SK-N-SH (cell line): ENCODE results near the gene DERL2. TPM values are rescaled to one million over a fixed set of nuclear protein-coding genes. Genes with fewer than 3 reads are reported as not detected.

Experiments used
- CTCF ChIA-PET: fragments of 300-600, 350-600 bp; formaldehyde crosslinking; extraction: SDS; loops from one replicate; lab custom pipeline; 2021; lab: Yijun Ruan, JAX
- POLR2A ChIA-PET: fragments of 350-600 bp; sonication (Branson Sonifier 250); formaldehyde crosslinking; extraction: SDS; loops from one replicate; lab custom pipeline; 2020; ENCODE audit warnings: antibody characterized with exemption, inconsistent platforms; lab: Yijun Ruan, JAX
- DNase-seq: peaks from one replicate; pipeline ENCODE4 v3.0.0; 2012
- H2AFZ ChIP-seq: fragments of 200-600 bp; sonication (generic); 2 replicates; pipeline ENCODE4 v1.8.1; 2016; ENCODE audit warnings: antibody characterized with exemption, mild to moderate bottlenecking, low read depth
- H3F3A ChIP-seq: fragments of 200-600 bp; sonication (generic); replicated peaks from 2 replicates; pipeline ENCODE3; 2016; ENCODE audit warnings: antibody characterized with exemption, mild to moderate bottlenecking; ENCODE audit not compliant: insufficient read depth
- H3K27ac ChIP-seq, 2 experiments: fragments of 200-500 bp in 1 of 2; fragments of 200-600 bp in 1 of 2; sonication (Bioruptor generic) in 1 of 2; sonication (generic), shearing (Covaris generic) in 1 of 2; 2 replicates each; pipeline versions ENCODE4 v1.5.1 to v1.6.1; 2014 to 2016; ENCODE audit warnings: low read depth in 2 of 2, inconsistent platforms in 1 of 2, low read length in 1 of 2, mild to moderate bottlenecking in 1 of 2, mixed read lengths in 1 of 2
- H3K27me3 ChIP-seq: fragments of 200-600 bp; sonication (generic), shearing (Covaris generic); 2 replicates; pipeline ENCODE4 v1.6.1; 2016; ENCODE audit warnings: mixed run types; ENCODE audit not compliant: insufficient read depth
- H3K36me3 ChIP-seq, 2 experiments: fragments of 200-500 bp in 1 of 2; fragments of 200-600 bp in 1 of 2; sonication (Bioruptor generic) in 1 of 2; sonication (generic) in 1 of 2; replicated peaks in 1 of 2; 2 replicates each; pipeline versions ENCODE3 to v1.5.1; 2014 to 2016; ENCODE audit warnings: low read length in 1 of 2, mild to moderate bottlenecking in 1 of 2; ENCODE audit not compliant: insufficient read depth in 2 of 2, control insufficient read depth in 1 of 2
- H3K4me1 ChIP-seq, 2 experiments: fragments of 200-500 bp in 1 of 2; fragments of 200-600 bp in 1 of 2; sonication (Bioruptor generic) in 1 of 2; sonication (generic), shearing (Covaris generic) in 1 of 2; 2 replicates each; pipeline versions ENCODE4 v1.5.1 to v1.6.1; 2014 to 2016; ENCODE audit warnings: low read depth in 1 of 2, low read length in 1 of 2, mixed run types in 1 of 2; ENCODE audit not compliant: insufficient read depth in 2 of 2, control insufficient read depth in 1 of 2
- H3K4me2 ChIP-seq: fragments of 200-600 bp; sonication (generic), shearing (Covaris generic); 2 replicates; pipeline ENCODE4 v1.6.1; 2017; ENCODE audit warnings: mixed run types
- H3K4me3 ChIP-seq, 2 experiments: fragments of 200-500 bp in 1 of 2; fragments of 200-600 bp in 1 of 2; sonication (Bioruptor generic) in 1 of 2; sonication (generic), shearing (Covaris generic) in 1 of 2; 2 replicates each; pipeline versions ENCODE4 v1.5.1 to v1.8.1; 2014 to 2016; ENCODE audit warnings: low read depth in 2 of 2, inconsistent platforms in 1 of 2, low read length in 1 of 2, mild to moderate bottlenecking in 1 of 2, mixed read lengths in 1 of 2, moderate library complexity in 1 of 2
- H3K79me2 ChIP-seq: fragments of 200-600 bp; sonication (generic); 2 replicates; pipeline ENCODE4 v1.8.1; 2017; ENCODE audit warnings: mild to moderate bottlenecking; ENCODE audit not compliant: insufficient read depth
- H3K9ac ChIP-seq: fragments of 200-600 bp; sonication (generic); 2 replicates; pipeline ENCODE4 v1.6.1; 2017; ENCODE audit warnings: mixed run types
- H3K9me2 ChIP-seq: fragments of 200-600 bp; sonication (generic); 2 replicates; pipeline ENCODE4 v1.6.1; 2017; ENCODE audit warnings: mixed run types
- H3K9me3 ChIP-seq: fragments of 200-600 bp; sonication (generic); 2 replicates; pipeline ENCODE4 v1.6.1; 2017; ENCODE audit warnings: mixed run types, mild to moderate bottlenecking, moderate library complexity
- H4K20me1 ChIP-seq: fragments of 200-600 bp; sonication (generic); 2 replicates; pipeline ENCODE4 v1.6.1; 2017; ENCODE audit warnings: mild to moderate bottlenecking, mixed run types; ENCODE audit not compliant: insufficient read depth
- CHD2 ChIP-seq: fragments of 150-350 bp; IDR thresholded peaks from 2 replicates; pipeline ENCODE4 v1.6.1; 2018; ENCODE audit warnings: low read length; ENCODE audit not compliant: partially characterized antibody
- CTCF ChIP-seq: fragments of 200-600 bp; sonication (generic); IDR thresholded peaks from 2 replicates; pipeline ENCODE4 v1.6.1; 2017; ENCODE audit warnings: antibody characterized with exemption, mild to moderate bottlenecking, moderate library complexity
- EP300 ChIP-seq, 2 experiments: IDR thresholded peaks; 2 replicates each; pipeline versions ENCODE4 v1.4.0 to v1.6.1; 2012; ENCODE audit warnings: borderline replicate concordance in 1 of 2, low read depth in 1 of 2, low read length in 1 of 2
- EZH2phosphoT487 ChIP-seq: fragments of 200-600 bp; sonication (generic); IDR thresholded peaks from 2 replicates; pipeline ENCODE4 v1.6.1; 2017; ENCODE audit warnings: low read depth, mixed run types, mild to moderate bottlenecking, antibody characterized with exemption, moderate library complexity, borderline replicate concordance
- FOSL2 ChIP-seq: IDR thresholded peaks from 2 replicates; pipeline ENCODE4 v1.4.0; 2012; ENCODE audit warnings: low read depth, mild to moderate bottlenecking, moderate library complexity, borderline replicate concordance
- FOXJ3 ChIP-seq: sonication (generic); formaldehyde crosslinking; IDR thresholded peaks from 2 replicates; pipeline ENCODE4 v1.5.1; 2020; ENCODE audit warnings: mild to moderate bottlenecking, missing genetic modification reagents
- FOXM1 ChIP-seq: IDR thresholded peaks from 2 replicates; pipeline ENCODE4 v1.4.0; 2012; ENCODE audit warnings: low read depth, mild to moderate bottlenecking
- GABPA ChIP-seq: IDR thresholded peaks from 2 replicates; pipeline ENCODE4 v1.4.0; 2012; ENCODE audit warnings: low read depth, mild to moderate bottlenecking
- JUND ChIP-seq: IDR thresholded peaks from 2 replicates; pipeline ENCODE4 v1.4.0; 2012
- MAX ChIP-seq: IDR thresholded peaks from 2 replicates; pipeline ENCODE4 v1.4.0; 2012; ENCODE audit warnings: low read depth
- NFIC ChIP-seq: IDR thresholded peaks from 2 replicates; pipeline ENCODE4 v1.4.0; 2012; ENCODE audit warnings: borderline replicate concordance
- POLR2AphosphoS5 ChIP-seq: IDR thresholded peaks from 2 replicates; pipeline ENCODE4 v1.6.1; 2012; ENCODE audit warnings: low read depth, low read length
- RAD21 ChIP-seq: IDR thresholded peaks from 2 replicates; pipeline ENCODE4 v1.6.1; 2012; ENCODE audit warnings: mild to moderate bottlenecking, low read length
- REST ChIP-seq: IDR thresholded peaks from 2 replicates; pipeline ENCODE4 v1.6.1; 2012; ENCODE audit warnings: mild to moderate bottlenecking, low read depth, low read length, moderate library complexity
- SIN3A ChIP-seq: IDR thresholded peaks from 2 replicates; pipeline ENCODE4 v1.6.1; 2012; ENCODE audit warnings: low read depth, mild to moderate bottlenecking, low read length, moderate library complexity, borderline replicate concordance
- SMC3 ChIP-seq: IDR thresholded peaks from 2 replicates; pipeline ENCODE4 v1.6.1; 2012; ENCODE audit warnings: low read depth, low read length, improper control_type of control experiment
- TEAD4 ChIP-seq: IDR thresholded peaks from 2 replicates; pipeline ENCODE4 v1.4.0; 2012; ENCODE audit warnings: mild to moderate bottlenecking, borderline replicate concordance; ENCODE audit not compliant: insufficient read depth
- USF1 ChIP-seq: IDR thresholded peaks from 2 replicates; pipeline ENCODE4 v1.4.0; 2012; ENCODE audit warnings: low read depth, borderline replicate concordance
- USF2 ChIP-seq: fragments of 150-350 bp; IDR thresholded peaks from 2 replicates; pipeline ENCODE4 v1.6.1; 2017; ENCODE audit warnings: antibody characterized with exemption, low read length, low read depth, borderline replicate concordance
- WGBS: methylation state at CpG from one replicate; pipeline ENCODE4 v1.1.6; 2017; ENCODE audit warnings: low lambda C conversion rate; 5-methylcytosine and 5-hydroxymethylcytosine counted together
- polyA plus RNA-seq, 3 experiments: library from polyadenylated mRNA; depleted of rRNA; stranded (reverse); fragments of >200 nt; gene quantifications; 2 replicates each; pipeline ENCODE4 v1.2.3, GENCODE V29; 2012

Gene DERL2
- polyA plus RNA-seq, 1 of the 3 experiments (the other 2 are of a cell fraction) = 42.5 TPM

GRCh38 chr17:5429191-5429887, 56.6 kb downstream of the DERL2 start:
- Histone ChIP-seq H3K27me3 (no peaks in the 10 kb centered on the region), H3K9ac (no peak overlapping the region), H3K9me2 (no peaks in the 10 kb centered on the region), H3K4me1 (no peaks in the 10 kb centered on the region), H4K20me1 (no peaks in the 10 kb centered on the region), H3K4me3 (no peak overlapping the region), H3K36me3 (peaks cover 76 to 81% of the 10 kb centered on the region in 2 experiments), H3F3A (peaks cover 17% of the 10 kb centered on the region), H2AFZ (no peak overlapping the region), H3K4me2 (no peak overlapping the region), H3K9me3 (no peaks in the 10 kb centered on the region), H3K27ac (no peak overlapping the region)
- WGBS = 87% methylated on average over 3 of the region's 3 CpGs
- CTCF ChIA-PET = interaction anchor here (9.4 kb wide), 1 partner anchor 9 kb away, joined by 84 read pairs; the partner anchor contains the start of gene C1QBP
- POLR2A ChIA-PET = interaction anchor here (1.4 to 2.6 kb wide), 2 partner anchors 10 kb away, joined by 5 to 7 read pairs; partner anchors contain the start of genes C1QBP, NUP88 and RPAIN
- no peak for DNase-seq
- no peak for TF ChIP-seq SIN3A
- no peak for TF ChIP-seq RAD21
- no peak for TF ChIP-seq USF2
- no peak for TF ChIP-seq FOXJ3 (CRISPR knock-in tag)
- no peak for TF ChIP-seq JUND
- no peak for TF ChIP-seq EP300 (IDR thresholded peaks at IDR 0.05; ENCODE audit: borderline replicate concordance in 1 of 2, low read depth in 1 of 2, low read length in 1 of 2)
- TF ChIP-seq, all 33 proteins: peak for 0
- H3K79me2 ChIP-seq = peaks cover 9% of the 10 kb centered on the region; the same call in 1 of the 2 replicates

DNA sequence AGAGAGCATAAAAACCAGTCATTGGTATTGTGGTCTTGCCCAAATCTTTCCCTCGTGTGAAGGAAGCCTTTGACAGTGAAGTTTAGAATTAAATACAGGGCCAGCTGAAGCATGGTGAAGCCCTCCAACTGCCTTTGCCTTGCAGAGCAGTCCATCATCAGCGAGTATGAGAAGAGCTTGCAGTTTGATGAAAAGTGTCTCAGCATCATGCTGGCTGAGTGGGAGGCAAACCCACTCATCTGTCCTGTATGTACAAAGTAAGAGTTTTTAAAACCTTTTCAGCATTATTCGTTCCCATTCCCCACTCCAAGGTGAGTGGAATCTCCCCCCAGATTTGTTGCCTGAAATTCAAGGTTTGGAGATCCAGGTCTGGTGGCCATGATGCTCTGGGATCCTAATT, 60.2 kb downstream of the DERL2 start:
- WGBS = 88% methylated on average over 3 of the region's 3 CpGs
- H3K27ac ChIP-seq = no peak overlapping the region
- ChIA-PET POLR2A (no interaction called here), CTCF (interaction anchor here (9.4 kb wide), 1 partner anchor 13 kb away, joined by 84 read pairs; the partner anchor contains the start of gene C1QBP)
- DNase-seq = no peak
- no peak overlapping the region for H3K9ac ChIP-seq
- no peaks in the 10 kb centered on the region for H4K20me1 ChIP-seq
- no peak overlapping the region for H3K4me3 ChIP-seq
- no peaks in the 10 kb centered on the region for H3K27me3 ChIP-seq
- no peak overlapping the region for H3K4me2 ChIP-seq
- H3F3A ChIP-seq = no peaks in the 10 kb centered on the region
- no peaks in the 10 kb centered on the region for H3K9me3 ChIP-seq
- peaks cover 30% of the 10 kb centered on the region for H3K79me2 ChIP-seq
- H3K9me2 ChIP-seq = no peaks in the 10 kb centered on the region
- no peak overlapping the region for H2AFZ ChIP-seq
- H3K36me3 ChIP-seq = peaks cover 75% of the 10 kb centered on the region in 2 experiments
- peaks cover 5 to 16% of the 10 kb centered on the region in 2 experiments for H3K4me1 ChIP-seq
- TF ChIP-seq USF1 (no peak), REST (no peak), MAX (no peak), CTCF (no peak), POLR2AphosphoS5 (no peak), NFIC (no peak), FOXJ3 (CRISPR knock-in tag) (no peak), SMC3 (no peak), TEAD4 (no peak), CHD2 (no peak), JUND (no peak), FOSL2 (no peak), FOXM1 (no peak), EP300 (IDR thresholded peaks at IDR 0.05; ENCODE audit: borderline replicate concordance in 1 of 2, low read depth in 1 of 2, low read length in 1 of 2) (no peak), GABPA (no peak), EZH2phosphoT487 (no peak)
